Measurements from ENCODE around the gene TIMM10B.

Gene TIMM10B

GRCh38 chr11:6530848-6531247 lies 49.5 kb downstream of the TIMM10B start:
- peaks cover 4% of the 10 kb centered on the region for H3K36me3 ChIP-seq (ENCODE audit: control insufficient read depth, insufficient read depth, low read length)
- no peak overlapping the region for H3K27ac ChIP-seq (ENCODE audit: low read depth, low read length)
- no peaks in the 10 kb centered on the region for H3K27me3 ChIP-seq (ENCODE audit: control insufficient read depth, insufficient read depth, low read length)
- H3K9ac ChIP-seq (ENCODE audit: low read length), result no peak overlapping the region
- H3K4me3 ChIP-seq (ENCODE audit: low read length), result no peak overlapping the region
- no peaks in the 10 kb centered on the region for H3K4me1 ChIP-seq (ENCODE audit: control insufficient read depth, insufficient read depth, low read length)

GRCh38 chr11:6531267-6531752 lies 50.0 kb downstream of the TIMM10B start:
- no peak overlapping the region for H3K9ac ChIP-seq (ENCODE audit: low read length)
- no peaks in the 10 kb centered on the region for H3K4me1 ChIP-seq (ENCODE audit: control insufficient read depth, insufficient read depth, low read length)
- peaks cover 4% of the 10 kb centered on the region for H3K36me3 ChIP-seq (ENCODE audit: control insufficient read depth, insufficient read depth, low read length)
- no peaks in the 10 kb centered on the region for H3K27me3 ChIP-seq (ENCODE audit: control insufficient read depth, insufficient read depth, low read length)
- H3K4me3 ChIP-seq (ENCODE audit: low read length), result no peak overlapping the region
- H3K27ac ChIP-seq (ENCODE audit: low read depth, low read length), result no peak overlapping the region

All from rectal smooth muscle tissue (tissue), 1 donor.